HG02798 (cell line): ENCODE measurements around the gene CDC42.

Experiments used
- ATAC-seq: cut with Tn5 transposase; IDR thresholded peaks from one replicate; pipeline ENCODE4 v1.9.1; 2021; ENCODE audit warnings: mild to moderate bottlenecking; ENCODE audit not compliant: unreplicated experiment, poor library complexity

Gene CDC42

DNA sequence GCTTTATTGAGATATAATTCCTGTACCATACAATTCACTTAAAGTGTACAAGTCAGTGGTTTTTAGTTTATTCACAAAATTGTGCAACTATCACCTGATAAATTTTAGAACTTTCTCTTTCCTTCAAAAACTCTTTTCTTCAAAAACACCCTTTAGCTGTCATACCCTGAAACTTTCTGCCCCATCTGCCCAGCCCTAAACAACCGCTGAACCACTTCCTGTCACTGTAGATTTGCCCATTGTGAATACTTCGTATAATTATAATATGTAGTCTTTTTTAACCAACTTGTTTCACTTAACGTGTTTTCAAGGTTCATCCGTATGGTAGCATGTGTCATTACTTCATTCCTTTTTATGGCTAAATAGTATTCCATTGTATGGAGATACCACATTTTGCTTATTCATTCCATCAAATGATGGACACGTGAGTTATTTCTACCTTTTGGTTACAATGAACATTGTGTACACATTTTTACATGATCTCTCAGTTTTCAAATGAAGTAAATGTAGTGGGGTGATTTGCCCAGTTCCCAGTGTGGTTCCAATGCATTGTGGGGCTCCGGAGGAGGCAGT, 52.4 kb downstream of the CDC42 start:
- ATAC-seq: no peak

- ATAC-seq: no peak
These were observed 53.2 kb downstream of the CDC42 start for GRCh38 chr1:22105611-22106207.

DNA sequence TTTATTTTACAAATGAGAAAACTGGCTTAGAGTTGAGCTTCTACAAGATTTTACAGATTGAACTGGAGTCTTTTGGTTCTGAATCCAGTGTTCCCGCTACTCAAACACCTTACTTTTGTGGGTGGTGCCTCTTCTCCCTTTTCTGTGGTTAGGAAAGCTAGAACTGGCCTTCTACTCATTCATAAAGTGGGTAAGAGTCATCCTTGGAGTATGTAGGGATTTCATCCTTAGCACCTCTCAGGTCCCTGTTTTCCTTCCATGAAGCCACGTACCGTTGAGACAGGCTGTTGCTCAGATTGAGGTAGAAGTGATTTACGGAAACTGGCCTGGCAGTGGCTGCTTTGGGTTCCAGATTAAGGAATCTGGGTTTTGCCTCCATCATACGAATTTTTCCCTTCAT, 54.6 kb downstream of the CDC42 start:
- no peak for ATAC-seq

DNA sequence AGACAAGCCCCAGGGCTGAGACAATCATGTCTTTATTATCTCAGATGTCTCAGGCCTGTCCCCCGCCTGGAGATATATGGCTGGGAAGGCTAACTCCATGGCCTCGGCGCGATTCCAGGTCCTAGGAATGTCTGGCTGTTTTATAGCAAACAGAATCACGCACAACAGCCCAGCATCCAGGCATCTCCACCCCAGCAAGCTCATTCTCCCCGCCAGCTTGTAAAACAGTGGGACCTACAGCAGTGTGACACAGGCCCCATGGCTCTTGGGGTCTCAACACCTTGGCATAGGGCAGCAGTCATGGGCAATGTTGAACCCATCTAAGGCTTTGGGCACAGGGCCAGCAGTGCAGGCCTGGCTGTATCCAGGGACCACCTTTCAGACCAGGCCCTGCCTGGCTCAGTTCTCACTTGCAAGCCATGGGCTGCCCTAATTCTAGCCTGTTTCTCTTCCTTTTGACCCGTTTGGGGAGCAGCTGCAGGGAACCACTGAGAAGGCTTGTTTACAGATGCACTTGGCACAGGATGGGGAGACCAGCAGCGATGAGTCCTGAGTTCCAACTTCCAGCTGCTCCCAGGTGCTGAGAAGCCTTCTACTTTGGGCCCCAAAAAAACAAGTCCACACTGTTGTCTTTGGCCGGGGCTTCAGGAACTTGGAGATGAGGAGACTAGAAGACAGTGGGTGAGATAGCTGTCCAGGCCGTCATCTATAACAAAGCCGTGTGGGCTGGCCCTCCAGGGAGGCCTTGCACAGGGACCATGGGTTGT, 56.0 kb downstream of the CDC42 start:
- no peak for ATAC-seq

- no peak for ATAC-seq
These were observed 57.5 kb downstream of the CDC42 start for GRCh38 chr1:22110016-22110415.

DNA sequence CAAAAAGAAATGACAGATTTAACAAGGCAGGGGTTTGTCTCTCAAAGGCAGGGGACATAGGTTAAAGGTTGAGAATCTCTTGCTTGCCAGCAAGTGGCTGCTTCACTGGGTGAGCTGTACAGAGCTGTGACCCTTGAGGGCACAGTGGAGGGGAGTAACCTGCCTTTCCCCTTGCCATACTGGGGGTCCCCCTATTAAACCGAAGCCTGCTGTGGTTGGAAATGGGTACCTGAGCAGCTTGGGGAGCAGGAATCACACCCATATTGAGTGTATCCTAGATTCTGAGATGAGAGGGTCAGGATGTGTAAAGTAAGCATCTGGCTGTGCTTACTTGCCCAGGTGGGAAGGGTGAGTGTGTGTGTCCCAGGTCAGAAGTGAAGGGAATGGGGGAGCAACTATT, 58.6 kb downstream of the CDC42 start:
- ATAC-seq: no peak

- no peak for ATAC-seq
These were observed 59.1 kb downstream of the CDC42 start for GRCh38 chr1:22111620-22112019.

DNA sequence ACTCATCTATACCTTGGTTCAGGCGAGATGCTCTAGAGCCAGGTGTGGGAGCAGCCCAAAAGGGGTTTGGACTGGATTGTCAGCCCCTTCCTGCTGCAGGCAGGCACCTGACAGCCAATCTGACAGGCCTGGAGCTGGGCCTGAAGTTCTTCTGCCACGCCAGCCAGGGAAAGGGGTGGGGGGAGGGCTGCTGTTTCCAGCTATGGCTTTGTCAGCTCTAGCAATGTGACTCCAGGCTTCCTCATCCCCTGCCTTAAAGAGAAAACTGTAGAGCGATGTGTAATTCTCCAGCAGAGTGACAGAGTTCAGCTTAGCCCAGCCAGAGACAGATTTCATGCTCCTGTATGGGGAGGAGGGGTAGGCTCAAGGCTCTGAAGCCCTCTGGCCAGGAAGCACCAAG, 60.0 kb downstream of the CDC42 start:
- ATAC-seq: no peak

DNA sequence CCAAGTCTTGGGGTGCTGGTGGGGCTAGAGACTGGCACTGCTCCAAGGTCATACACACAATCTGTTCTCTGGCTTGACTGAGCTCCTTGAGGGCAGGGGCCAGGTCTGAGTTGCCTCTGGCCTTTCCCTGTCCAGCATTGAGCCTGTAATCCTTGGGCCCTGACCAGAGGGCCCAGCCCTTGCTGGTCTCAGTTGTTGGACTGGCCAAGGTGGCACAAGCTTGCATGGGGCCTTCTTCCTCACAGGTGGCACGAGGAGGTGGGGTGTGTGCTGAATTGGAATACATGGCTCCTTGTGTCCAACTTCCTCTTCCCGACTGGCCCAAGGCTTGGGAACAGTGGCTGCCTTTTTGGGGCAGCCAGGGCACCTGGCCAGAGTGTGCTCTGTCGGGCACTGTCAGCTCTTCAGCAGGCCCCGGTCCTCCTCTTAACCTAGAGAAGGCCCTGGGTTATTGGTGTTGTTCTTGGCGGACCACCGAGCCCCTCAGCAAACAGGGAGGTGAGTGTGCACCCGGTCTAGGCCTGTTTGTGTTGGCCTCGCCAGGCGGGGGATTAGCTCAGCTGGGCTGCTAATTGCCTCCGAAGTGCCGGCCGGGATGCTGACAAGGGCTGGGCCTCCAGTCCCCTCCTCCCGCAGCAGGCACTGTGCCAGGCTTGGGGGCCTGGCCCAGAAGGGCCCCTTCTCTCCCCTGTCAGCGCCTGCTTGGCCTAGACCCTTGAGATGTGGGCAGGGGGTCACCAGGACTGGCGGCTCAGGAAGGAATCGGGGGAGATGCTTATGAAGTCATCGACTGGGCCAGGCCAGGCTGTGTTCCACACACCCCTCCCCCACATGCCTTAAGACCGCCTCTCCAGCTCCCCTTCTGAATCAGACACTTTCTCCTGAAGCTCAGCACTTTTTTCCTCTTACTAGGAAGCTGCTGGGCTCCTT, 61.8 kb downstream of the CDC42 start:
- no peak for ATAC-seq

DNA sequence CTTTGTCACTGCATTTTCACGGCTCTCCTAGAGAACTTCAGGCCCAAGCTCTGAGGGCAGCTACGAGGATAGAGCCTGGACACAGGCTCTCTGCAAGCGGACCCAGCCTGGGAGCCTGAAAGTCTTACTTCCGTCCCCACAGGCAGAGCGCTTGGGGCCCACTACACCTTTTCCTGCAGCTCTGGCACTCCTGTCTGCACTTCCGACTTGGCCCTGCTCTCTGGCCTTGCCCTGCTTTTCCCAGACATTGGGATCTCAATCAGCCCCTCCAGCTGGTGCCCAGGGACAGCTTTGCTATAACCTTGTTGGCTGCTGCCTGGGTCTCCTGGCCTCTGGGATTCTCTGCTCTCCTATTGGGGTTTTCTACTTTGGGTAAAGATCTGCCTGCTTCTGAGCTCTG, 62.8 kb downstream of the CDC42 start:
- ATAC-seq: no peak

- ATAC-seq: no peak
These were observed 64.7 kb downstream of the CDC42 start for GRCh38 chr1:22117238-22117637.

- ATAC-seq: no peak
These were observed 65.3 kb downstream of the CDC42 start for GRCh38 chr1:22117851-22118250.

GRCh38 chr1:22118291-22118992, 65.9 kb downstream of the CDC42 start:
- no peak for ATAC-seq

- ATAC-seq: no peak
These were observed 67.3 kb downstream of the CDC42 start for GRCh38 chr1:22119626-22120468.

GRCh38 chr1:22120469-22120790, 67.9 kb downstream of the CDC42 start:
- no peak for ATAC-seq

DNA sequence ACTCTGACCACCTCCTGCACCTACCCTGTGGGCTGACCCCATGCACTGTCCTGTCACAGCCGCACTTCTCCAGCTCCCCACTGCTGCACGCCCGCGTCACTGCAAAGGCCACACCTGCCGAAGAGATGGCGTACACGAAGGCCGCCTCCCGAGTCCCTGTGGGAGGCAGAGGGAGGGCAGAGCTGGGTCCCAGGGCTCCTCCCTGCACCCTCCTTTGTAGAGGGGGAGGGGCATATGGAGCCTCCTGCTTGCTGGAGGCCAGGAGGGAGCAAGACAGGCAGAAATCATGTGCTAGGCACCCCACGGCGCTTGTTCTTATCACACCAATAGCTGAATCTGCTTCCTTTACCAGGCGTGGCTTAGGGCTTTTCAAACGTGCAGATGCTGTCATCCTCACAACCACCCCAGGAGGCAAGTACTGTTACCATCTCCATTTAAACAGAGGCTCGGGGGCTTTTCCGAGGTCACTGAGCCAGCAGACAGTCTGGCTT, 69.0 kb downstream of the CDC42 start:
- no peak for ATAC-seq

- ATAC-seq: no peak
These were observed 70.0 kb downstream of the CDC42 start for GRCh38 chr1:22122273-22123070.

- ATAC-seq: no peak
These were observed 70.5 kb downstream of the CDC42 start for GRCh38 chr1:22123071-22123390.
